NCI-H748 (cell line): ENCODE measurements around the gene ITGA2.

Experiments used
- DNase-seq: peaks from one replicate; lab custom pipeline; 2025; ENCODE audit not compliant: unreplicated experiment; lab: John Stamatoyannopoulos, UW

Gene ITGA2

GRCh38 chr5:53053364-53053763 is 64.2 kb downstream of the ITGA2 start:
- no peak for DNase-seq

DNA sequence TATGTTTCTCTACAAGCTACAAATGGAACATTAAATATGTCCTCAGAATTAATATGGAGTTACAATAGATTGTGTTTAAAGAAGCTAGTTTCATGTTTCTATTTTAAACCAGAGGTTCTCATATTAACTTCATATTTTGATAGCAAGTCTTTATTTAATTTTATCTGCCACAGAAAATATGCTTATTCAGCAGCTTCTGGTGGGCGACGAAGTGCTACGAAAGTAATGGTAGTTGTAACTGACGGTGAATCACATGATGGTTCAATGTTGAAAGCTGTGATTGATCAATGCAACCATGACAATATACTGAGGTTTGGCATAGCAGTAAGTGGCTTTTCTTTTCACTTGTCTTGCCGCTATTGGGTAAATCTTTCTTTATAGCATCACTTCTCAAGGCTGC is 66.2 kb downstream of the ITGA2 start:
- DNase-seq: no peak

GRCh38 chr5:53059281-53059680 is 70.1 kb downstream of the ITGA2 start:
- no peak for DNase-seq

DNA sequence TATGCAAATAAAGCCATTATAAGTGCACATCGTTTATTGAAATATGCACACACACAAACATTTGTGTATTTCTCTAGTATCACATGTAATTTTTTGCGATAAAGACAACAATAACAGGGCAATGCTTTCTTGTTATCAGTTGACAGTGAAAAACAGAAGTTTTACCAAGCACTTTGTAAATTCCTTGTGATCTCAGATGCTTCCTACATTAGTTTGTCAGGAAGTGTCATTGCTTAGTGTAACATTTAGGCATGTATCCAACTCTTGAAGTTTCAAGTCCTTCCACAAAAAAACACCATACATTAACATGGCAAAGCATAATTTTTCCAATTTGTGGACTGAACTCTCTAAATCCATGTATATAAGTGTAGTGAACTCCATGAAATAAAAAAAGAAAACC is 74.0 kb downstream of the ITGA2 start:
- no peak for DNase-seq

DNA sequence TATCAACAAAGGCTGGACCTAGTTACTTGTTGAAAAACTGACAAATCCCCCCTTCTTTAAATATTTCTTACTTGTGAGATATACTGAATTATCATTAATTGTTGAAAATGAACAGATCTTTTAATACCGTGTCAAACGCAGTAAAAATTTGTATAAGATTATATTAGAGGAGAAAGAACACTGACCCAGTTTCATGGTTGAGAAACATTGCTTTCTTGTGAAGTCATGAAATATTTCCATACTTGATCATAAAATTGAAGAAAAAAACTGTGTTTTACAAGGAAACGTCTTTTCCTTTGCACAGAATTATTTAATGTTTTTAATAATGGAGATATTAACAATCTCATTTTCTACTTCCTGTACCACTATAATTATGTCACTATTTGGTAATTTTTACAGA is 74.6 kb downstream of the ITGA2 start:
- no peak for DNase-seq

DNA sequence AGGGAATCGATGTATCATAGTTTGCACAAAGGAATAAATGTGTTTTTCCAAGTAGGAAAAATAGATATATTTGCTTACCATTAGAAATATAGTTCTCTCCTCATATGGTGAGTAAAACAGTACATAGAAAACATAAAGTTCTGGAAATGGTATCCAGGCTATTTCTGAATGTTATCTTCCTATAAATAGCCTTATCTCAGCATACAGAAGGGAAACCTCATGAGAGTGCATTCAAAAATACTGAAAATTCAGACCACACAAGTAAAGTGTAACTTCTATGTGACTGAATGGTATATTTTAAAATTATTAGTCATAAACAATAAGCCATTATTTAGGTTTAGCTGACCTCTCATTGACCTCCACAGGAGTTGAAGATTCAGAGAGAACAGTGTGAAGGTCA is 76.9 kb downstream of the ITGA2 start:
- DNase-seq: no peak

- no peak for DNase-seq
These were observed 78.5 kb downstream of the ITGA2 start for GRCh38 chr5:53067641-53068040.

GRCh38 chr5:53068291-53068836 is 79.2 kb downstream of the ITGA2 start:
- no peak for DNase-seq

GRCh38 chr5:53069626-53070025 is 80.5 kb downstream of the ITGA2 start:
- no peak for DNase-seq

DNA sequence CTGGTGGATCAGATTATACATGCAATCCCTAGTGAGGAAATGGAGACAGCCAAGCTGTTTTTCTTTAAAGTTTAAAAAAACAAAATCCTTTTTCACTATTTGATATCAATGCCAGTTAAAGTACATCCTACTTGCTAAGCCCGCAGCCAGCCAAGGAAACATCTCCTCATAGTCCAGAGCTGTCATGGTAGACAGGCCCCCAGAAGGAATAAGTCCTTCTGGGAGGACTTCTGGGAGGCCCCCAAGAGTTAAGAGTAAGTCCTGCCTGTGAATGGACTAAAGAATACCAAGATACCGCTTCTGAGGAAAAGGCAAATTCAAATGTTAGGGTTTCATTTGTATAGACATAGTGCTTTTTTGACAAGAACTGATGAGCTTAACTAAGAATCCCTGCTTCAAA is 82.1 kb downstream of the ITGA2 start:
- no peak for DNase-seq

DNA sequence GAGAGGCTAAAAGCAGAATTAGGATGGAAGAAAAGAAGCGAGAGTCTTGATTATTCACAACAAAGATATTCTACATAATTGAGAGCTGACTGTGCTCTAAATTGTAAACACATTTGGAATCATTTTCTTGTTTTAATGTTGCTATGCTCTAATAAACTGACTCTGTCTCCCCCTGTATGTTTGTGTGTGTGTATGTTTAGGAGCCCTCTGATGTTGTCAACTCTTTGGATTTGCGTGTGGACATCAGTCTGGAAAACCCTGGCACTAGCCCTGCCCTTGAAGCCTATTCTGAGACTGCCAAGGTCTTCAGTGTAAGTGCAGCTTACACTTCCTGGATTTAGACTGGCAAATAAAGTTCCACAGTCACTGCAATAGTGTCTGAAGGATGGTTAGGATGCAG is 82.6 kb downstream of the ITGA2 start:
- DNase-seq: no peak

GRCh38 chr5:53073348-53073747 is 84.2 kb downstream of the ITGA2 start:
- DNase-seq: no peak

GRCh38 chr5:53076014-53076583 is 86.9 kb downstream of the ITGA2 start:
- no peak for DNase-seq

- no peak for DNase-seq
These were observed 91.1 kb downstream of the ITGA2 start for GRCh38 chr5:53080271-53080670.

DNA sequence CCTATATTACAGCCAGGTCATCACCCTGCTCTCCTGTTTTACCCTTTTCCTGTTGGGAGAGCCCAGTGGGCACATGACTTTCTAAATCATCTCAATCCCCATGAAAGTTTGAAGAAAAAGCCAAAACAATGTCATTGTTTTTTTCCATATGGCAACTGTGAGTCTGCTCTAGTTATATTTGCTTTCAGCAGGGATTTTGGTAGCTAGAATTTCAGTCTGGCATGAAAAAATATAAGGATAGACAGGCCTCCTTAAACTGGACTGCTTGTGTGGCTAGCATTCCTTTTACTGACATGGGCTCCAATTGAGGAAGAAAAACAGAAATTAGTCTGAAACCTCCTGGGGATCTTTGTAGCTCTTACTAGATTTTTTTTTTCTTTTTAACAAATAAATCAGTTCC is 94.8 kb downstream of the ITGA2 start:
- no peak for DNase-seq

- no peak for DNase-seq
These were observed 95.5 kb downstream of the ITGA2 start for GRCh38 chr5:53084546-53085255.

DNA sequence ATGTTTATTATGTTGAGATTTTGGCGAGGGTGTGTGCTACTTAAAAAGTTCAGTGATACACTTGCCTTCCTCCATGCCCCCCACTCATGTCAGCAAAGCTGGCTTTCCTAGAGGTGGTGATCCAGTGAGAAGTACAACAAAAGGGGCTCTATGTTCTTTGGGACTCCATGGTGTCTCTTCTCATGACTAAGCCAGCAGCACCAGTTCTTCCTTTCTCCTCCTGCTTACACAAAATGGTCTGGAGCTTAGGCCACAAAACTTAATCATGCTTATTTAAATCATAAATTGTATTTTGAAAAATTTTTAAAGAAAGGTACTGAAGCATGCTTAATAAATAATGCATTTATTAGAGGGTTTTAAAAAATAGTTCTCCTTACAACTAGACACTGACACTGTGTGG is 98.0 kb downstream of the ITGA2 start:
- no peak for DNase-seq

DNA sequence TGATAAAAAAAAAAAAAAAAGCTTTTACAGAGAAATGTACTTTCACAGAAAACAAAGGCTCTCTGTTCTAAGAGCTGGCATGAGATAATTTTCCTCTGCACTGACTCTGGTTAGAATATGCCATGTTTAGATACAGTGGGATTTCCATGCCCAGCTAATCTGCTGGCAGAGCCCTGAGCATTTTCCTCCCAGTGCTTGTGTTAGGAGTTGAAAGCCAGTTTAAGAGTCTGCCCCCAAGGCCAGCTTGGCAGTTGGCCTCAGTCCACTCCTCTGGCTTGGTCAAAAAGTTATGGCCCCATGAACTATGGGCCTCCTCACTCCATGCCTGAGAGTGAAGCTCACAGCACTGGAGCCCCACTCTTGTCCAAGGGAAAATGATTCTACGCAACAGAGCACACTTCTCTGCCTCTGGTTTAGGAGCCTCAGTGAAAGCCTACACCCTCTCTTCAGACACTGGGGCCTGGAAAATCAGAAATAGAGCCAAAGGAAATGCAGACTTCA is 98.5 kb downstream of the ITGA2 start:
- DNase-seq: no peak

GRCh38 chr5:53089481-53089991 is 100.4 kb downstream of the ITGA2 start:
- no peak for DNase-seq

GRCh38 chr5:53090229-53090628 is 101.1 kb downstream of the ITGA2 start:
- no peak for DNase-seq

- no peak for DNase-seq
These were observed 102.1 kb downstream of the ITGA2 start for GRCh38 chr5:53091289-53091688.

- DNase-seq: no peak
These were observed 103.1 kb downstream of the ITGA2 start for GRCh38 chr5:53092242-53092641.
